SK-N-SH (cell line): ENCODE results near the gene PBOV1.

Experiments used
- CTCF ChIP-seq: fragments of 200-600 bp; sonication (generic); IDR thresholded peaks from 2 replicates; pipeline ENCODE4 v1.6.1; 2017; ENCODE audit warnings: antibody characterized with exemption, mild to moderate bottlenecking, moderate library complexity
- EP300 ChIP-seq, 2 experiments: IDR thresholded peaks; 2 replicates each; pipeline versions ENCODE4 v1.4.0 to v1.6.1; 2012; ENCODE audit warnings: borderline replicate concordance in 1 of 2, low read depth in 1 of 2, low read length in 1 of 2
- GABPA ChIP-seq: IDR thresholded peaks from 2 replicates; pipeline ENCODE4 v1.4.0; 2012; ENCODE audit warnings: low read depth, mild to moderate bottlenecking
- GATA2 ChIP-seq: sonication (generic); formaldehyde crosslinking; IDR thresholded peaks from 2 replicates; pipeline ENCODE4 v1.5.0; 2020; ENCODE audit warnings: mild to moderate bottlenecking, missing genetic modification reagents
- JUND ChIP-seq: IDR thresholded peaks from 2 replicates; pipeline ENCODE4 v1.4.0; 2012
- MAX ChIP-seq: IDR thresholded peaks from 2 replicates; pipeline ENCODE4 v1.4.0; 2012; ENCODE audit warnings: low read depth
- POLR2AphosphoS5 ChIP-seq: IDR thresholded peaks from 2 replicates; pipeline ENCODE4 v1.6.1; 2012; ENCODE audit warnings: low read depth, low read length
- RAD21 ChIP-seq: IDR thresholded peaks from 2 replicates; pipeline ENCODE4 v1.6.1; 2012; ENCODE audit warnings: mild to moderate bottlenecking, low read length
- RCOR1 ChIP-seq: fragments of 150-350 bp; IDR thresholded peaks from 2 replicates; pipeline ENCODE4 v1.6.1; 2017; ENCODE audit warnings: antibody characterized with exemption, low read length
- REST ChIP-seq: IDR thresholded peaks from 2 replicates; pipeline ENCODE4 v1.6.1; 2012; ENCODE audit warnings: mild to moderate bottlenecking, low read depth, low read length, moderate library complexity
- TAF1 ChIP-seq: IDR thresholded peaks from 2 replicates; pipeline ENCODE4 v1.6.1; 2012; ENCODE audit warnings: low read depth, mild to moderate bottlenecking, low read length, moderate library complexity, borderline replicate concordance
- USF1 ChIP-seq: IDR thresholded peaks from 2 replicates; pipeline ENCODE4 v1.4.0; 2012; ENCODE audit warnings: low read depth, borderline replicate concordance
- ZBTB33 ChIP-seq: IDR thresholded peaks from 2 replicates; pipeline ENCODE4 v1.4.0; 2012; ENCODE audit warnings: low read depth, borderline replicate concordance

- TF ChIP-seq MAX, result no peak
- no peak for TF ChIP-seq TAF1
- no peak for TF ChIP-seq JUND
- TF ChIP-seq POLR2AphosphoS5, result no peak
- TF ChIP-seq CTCF, result no peak
- TF ChIP-seq ZBTB33, result no peak
- no peak for TF ChIP-seq RAD21
- no peak for TF ChIP-seq EP300 (IDR thresholded peaks at IDR 0.05; ENCODE audit: borderline replicate concordance in 1 of 2, low read depth in 1 of 2, low read length in 1 of 2)
- no peak for TF ChIP-seq GABPA
- no peak for TF ChIP-seq GATA2 (CRISPR knock-in tag)
- TF ChIP-seq RCOR1, result no peak
- no peak for TF ChIP-seq REST
- TF ChIP-seq USF1, result no peak
These were observed 28.6 kb upstream of the PBOV1 start for GRCh38 chr6:138246650-138247440.
